Stimulated activated CD8-positive, alpha-beta memory T cell treated with anti-CD3 and anti-CD28 coated beads, Interleukin-4, amount 100 ng/mL, for 1 hour (primary cell): ENCODE data around the gene SH3BP1.
"Not testable (repeated sequence)": the region's sequence is repeated elsewhere in the genome, so short reads cannot be mapped to it uniquely, and the experiment has no call there.

ENCODE experiments used
- DNase-seq, 2 donors: peaks; one replicate each; pipeline ENCODE4 v3.0.0-alpha.2; 2020; ENCODE audit warnings: low read depth in 2 of 2, low spot score in 1 of 2

SH3BP1 gene

GRCh38 chr22:37656583-37656982, 17.1 kb downstream of the SH3BP1 start:
- not testable (repeated sequence) for DNase-seq

GRCh38 chr22:37657590-37658132, 18.2 kb downstream of the SH3BP1 start:
- DNase-seq, result no peak

- DNase-seq, result peak; percentile 94 to 96
These were observed 18.9 kb downstream of the SH3BP1 start, which contains the start of gene PDXP for GRCh38 chr22:37658133-37659065. Gene PDXP, plus strand, starts transcription at chr22:37658723. Its CDS starts 60 bp downstream, at chr22:37658783.

GRCh38 chr22:37659066-37659896, 19.8 kb downstream of the SH3BP1 start:
- no peak for DNase-seq

GRCh38 chr22:37659897-37660708, 20.6 kb downstream of the SH3BP1 start:
- no peak for DNase-seq

- no peak for DNase-seq
These were observed 21.2 kb downstream of the SH3BP1 start for GRCh38 chr22:37660709-37661045.

- no peak for DNase-seq
These were observed 21.9 kb downstream of the SH3BP1 start for GRCh38 chr22:37661160-37661924.

GRCh38 chr22:37662039-37662438, 22.6 kb downstream of the SH3BP1 start:
- DNase-seq, result no peak

- DNase-seq, result no peak
These were observed 24.2 kb downstream of the SH3BP1 start for GRCh38 chr22:37663521-37664140.

- DNase-seq, result no peak
These were observed 25.0 kb downstream of the SH3BP1 start for GRCh38 chr22:37664249-37665101.

GRCh38 chr22:37665487-37665886, 26.0 kb downstream of the SH3BP1 start:
- DNase-seq, result no peak

GRCh38 chr22:37669586-37669985, 30.1 kb downstream of the SH3BP1 start:
- no peak for DNase-seq

- no peak for DNase-seq
These were observed 32.9 kb downstream of the SH3BP1 start for GRCh38 chr22:37672206-37672919.

GRCh38 chr22:37672920-37673455, 33.5 kb downstream of the SH3BP1 start:
- DNase-seq, result no peak

GRCh38 chr22:37674248-37674647, 34.8 kb downstream of the SH3BP1 start:
- no peak for DNase-seq

- DNase-seq, result peak in 1 of 2 donors; percentile 33
These were observed 35.8 kb downstream of the SH3BP1 start, which contains the start of gene LGALS1 for GRCh38 chr22:37674951-37675929. Gene LGALS1, plus strand, starts transcription at chr22:37675636. Its CDS starts 67 bp downstream, at chr22:37675703.
